IMR-90 (cell line): Measurements from ENCODE around the gene CRCP. TPM values are rescaled to one million over a fixed set of nuclear protein-coding genes. Genes with fewer than 3 reads are reported as not detected.

ENCODE experiments used
- ATAC-seq: fragments of 200-7000 bp; cut with Tn5 transposase; 2 replicates; pipeline ENCODE4 v1.9.1; 2020; ENCODE audit warnings: low read depth, mild to moderate bottlenecking, moderate library complexity
- BruUV-seq: library from RNA; stranded (reverse); fragments of 400-500 nt; replicated peaks from 2 replicates; lab custom pipeline; 2021; lab: Mats Ljungman, UMichigan
- CTCF ChIA-PET: fragments of 300-600 bp; formaldehyde crosslinking; extraction: SDS; loops from one replicate; lab custom pipeline; 2021; ENCODE audit warnings: antibody characterized with exemption; lab: Yijun Ruan, JAX
- POLR2A ChIA-PET: fragments of 300-600 bp; sonication (Branson Sonifier 250); formaldehyde crosslinking; loops from one replicate; lab custom pipeline; 2022; ENCODE audit warnings: antibody characterized with exemption; ENCODE audit not compliant: unreplicated experiment; lab: Charles Lee
- DNase-seq: peaks from one replicate; pipeline ENCODE4 v3.0.0; 2013
- H2AFZ ChIP-seq: replicated peaks from 2 replicates; pipeline ENCODE3; 2013; ENCODE audit warnings: low read length, mild to moderate bottlenecking; ENCODE audit not compliant: poor library complexity
- H2AK5ac ChIP-seq: 2 replicates; pipeline ENCODE4 v1.6.1; 2013; ENCODE audit warnings: low read depth, low read length, inconsistent platforms
- H2AK9ac ChIP-seq: replicated peaks from 2 replicates; pipeline ENCODE3; 2013; ENCODE audit warnings: mild to moderate bottlenecking, low read depth, low read length, moderate library complexity; ENCODE audit not compliant: poor library complexity
- H2BK120ac ChIP-seq: 2 replicates; pipeline ENCODE4 v1.6.1; 2013; ENCODE audit warnings: low read depth, low read length, inconsistent platforms
- H2BK15ac ChIP-seq: 3 replicates; pipeline ENCODE4 v1.6.1; 2013; ENCODE audit warnings: low read depth, low read length, inconsistent platforms
- H2BK20ac ChIP-seq: 2 replicates; pipeline ENCODE4 v1.6.1; 2013; ENCODE audit warnings: low read depth, mild to moderate bottlenecking, inconsistent platforms, low read length, moderate library complexity
- H2BK5ac ChIP-seq: 2 replicates; pipeline ENCODE4 v1.6.1; 2013; ENCODE audit warnings: mild to moderate bottlenecking, low read depth, low read length, inconsistent platforms; ENCODE audit not compliant: poor library complexity, severe bottlenecking
- H3K14ac ChIP-seq: replicated peaks from 2 replicates; pipeline ENCODE4 v1.6.1; 2013; ENCODE audit warnings: low read depth, low read length, inconsistent platforms
- H3K18ac ChIP-seq: 2 replicates; pipeline ENCODE4 v1.6.1; 2013; ENCODE audit warnings: low read depth, low read length, control low read depth
- H3K23ac ChIP-seq: 2 replicates; pipeline ENCODE4 v1.6.1; 2013; ENCODE audit warnings: low read depth, low read length, inconsistent platforms
- H3K27ac ChIP-seq: 2 replicates; pipeline ENCODE4 v1.5.1; 2013; ENCODE audit warnings: mild to moderate bottlenecking, control low read depth, low read length; ENCODE audit not compliant: insufficient read depth
- H3K27me3 ChIP-seq: 2 replicates; pipeline ENCODE4 v1.6.1; 2013; ENCODE audit warnings: low read length; ENCODE audit not compliant: control insufficient read depth, insufficient read depth
- H3K36me3 ChIP-seq: 2 replicates; pipeline ENCODE4 v1.6.1; 2013; ENCODE audit warnings: low read length, mixed read lengths; ENCODE audit not compliant: control insufficient read depth, insufficient read depth
- H3K4ac ChIP-seq: 2 replicates; pipeline ENCODE4 v1.6.1; 2013; ENCODE audit warnings: low read depth, low read length, inconsistent platforms
- H3K4me1 ChIP-seq: 2 replicates; pipeline ENCODE4 v1.6.1; 2013; ENCODE audit warnings: low read length, mixed read lengths; ENCODE audit not compliant: control insufficient read depth, insufficient read depth
- H3K4me2 ChIP-seq: 2 replicates; pipeline ENCODE4 v1.6.1; 2013; ENCODE audit warnings: low read depth, mild to moderate bottlenecking, control low read depth, low read length, moderate library complexity
- H3K4me3 ChIP-seq: 2 replicates; pipeline ENCODE4 v1.5.1; 2013; ENCODE audit warnings: low read depth, mild to moderate bottlenecking, control low read depth, low read length, moderate library complexity; ENCODE audit not compliant: insufficient read depth
- H3K56ac ChIP-seq: 2 replicates; pipeline ENCODE4 v1.6.1; 2013; ENCODE audit warnings: low read length, inconsistent platforms; ENCODE audit not compliant: insufficient read depth; ENCODE audit errors: extremely low read depth
- H3K79me1 ChIP-seq, 2 experiments: 2 replicates each; pipeline ENCODE4 v1.6.1; 2013; ENCODE audit warnings: low read length in 2 of 2, inconsistent platforms in 1 of 2, low read depth in 1 of 2
- H3K9ac ChIP-seq: 2 replicates; pipeline ENCODE4 v1.6.1; 2013; ENCODE audit warnings: low read depth, low read length, control low read depth
- H3K9me1 ChIP-seq: 2 replicates; pipeline ENCODE4 v1.6.1; 2013; ENCODE audit warnings: low read length, inconsistent platforms; ENCODE audit not compliant: insufficient read depth
- H3K9me3 ChIP-seq: 2 replicates; pipeline ENCODE4 v1.6.1; 2013; ENCODE audit warnings: low read length; ENCODE audit not compliant: control insufficient read depth, insufficient read depth
- H4K20me1 ChIP-seq: 2 replicates; pipeline ENCODE4 v1.6.1; 2013; ENCODE audit warnings: low read length, inconsistent platforms; ENCODE audit not compliant: insufficient read depth
- H4K5ac ChIP-seq: 2 replicates; pipeline ENCODE4 v1.6.1; 2013; ENCODE audit warnings: mild to moderate bottlenecking, low read depth, low read length, control low read depth
- H4K8ac ChIP-seq, 2 experiments: 2 replicates each; pipeline ENCODE4 v1.6.1; 2013; ENCODE audit warnings: low read depth in 2 of 2, low read length in 2 of 2, control low read depth in 1 of 2, inconsistent platforms in 1 of 2
- H4K91ac ChIP-seq: 2 replicates; pipeline ENCODE4 v1.6.1; 2013; ENCODE audit warnings: low read depth, low read length, inconsistent platforms; ENCODE audit not compliant: insufficient read depth
- BHLHE40 ChIP-seq: fragments of 150-350 bp; IDR thresholded peaks from 2 replicates; pipeline ENCODE4 v1.6.1; 2016; ENCODE audit warnings: mild to moderate bottlenecking, low read depth, low read length
- CEBPB ChIP-seq: IDR thresholded peaks from 2 replicates; pipeline ENCODE4 v1.6.1; 2012; ENCODE audit warnings: low read depth, low read length, improper control_type of control experiment
- CHD1 ChIP-seq: IDR thresholded peaks from 2 replicates; pipeline ENCODE4 v1.6.1; 2012; ENCODE audit warnings: low read depth, low read length, improper control_type of control experiment
- CTCF ChIP-seq: conservative IDR thresholded peaks from 2 replicates; pipeline ENCODE4 v1.5.1; 2012; ENCODE audit warnings: mild to moderate bottlenecking, low read depth, low read length, improper control_type of control experiment
- ELK1 ChIP-seq: fragments of 150-350 bp; IDR thresholded peaks from 2 replicates; pipeline ENCODE4 v1.6.1; 2016; ENCODE audit warnings: low read depth, mild to moderate bottlenecking, low read length, moderate library complexity, borderline replicate concordance
- FOS ChIP-seq: fragments of 150-350 bp; IDR thresholded peaks from 2 replicates; pipeline ENCODE4 v1.6.1; 2016; ENCODE audit warnings: low read depth, low read length
- MAFK ChIP-seq: IDR thresholded peaks from 2 replicates; pipeline ENCODE4 v1.6.1; 2012; ENCODE audit warnings: low read depth, low read length, improper control_type of control experiment
- MXI1 ChIP-seq: IDR thresholded peaks from 2 replicates; pipeline ENCODE4 v1.6.1; 2012; ENCODE audit warnings: low read depth, mild to moderate bottlenecking, low read length, moderate library complexity, borderline replicate concordance
- RCOR1 ChIP-seq: IDR thresholded peaks from 2 replicates; pipeline ENCODE4 v1.6.1; 2012; ENCODE audit warnings: mild to moderate bottlenecking, low read length, improper control_type of control experiment; ENCODE audit not compliant: insufficient replicate concordance
- WGBS, 2 experiments: methylation state at CpG; one replicate each; pipeline versions ENCODE4 v1.1.5 to v1.1.7; 2013; ENCODE audit warnings: missing lambda C conversion rate in 2 of 2; ENCODE audit not compliant: insufficient read length in 1 of 2; ENCODE audit errors: extremely low coverage in 2 of 2; 5-methylcytosine and 5-hydroxymethylcytosine counted together
- dilution Hi-C: fragments of 300-500 bp; cut with HindIII; formaldehyde crosslinking; loops from one replicate; pipeline ENCODE4 v1.14.3; 2018; ENCODE audit warnings: low sequenced_read_pairs; ENCODE audit not compliant: unreplicated experiment
- in situ Hi-C: fragments of 300-500 bp; cut with MboI; formaldehyde crosslinking; loops from 3 replicates; pipeline ENCODE4 v1.14.3; 2019; ENCODE audit warnings: low sequenced_read_pairs, inconsistent platforms, mixed read lengths
- intact Hi-C: fragments of 100-400 bp; cut with micrococcal nuclease; formaldehyde crosslinking; loops from 2 replicates; pipeline ENCODE4 v1.10.0; 2022
- polyA plus RNA-seq, 3 experiments: library from polyadenylated mRNA; depleted of rRNA; stranded (reverse); fragments of >200 nt; gene quantifications; 2 replicates each; pipeline ENCODE4 v1.2.3, GENCODE V29; 2012; ENCODE audit warnings: low replicate concordance in 1 of 3
- total RNA-seq: library from RNA; depleted of rRNA; stranded (reverse); fragments of >200 nt; gene quantifications from 2 replicates; pipeline ENCODE4 v1.2.3, GENCODE V29; 2012

The CRCP gene
- total and polyA plus RNA-seq, 2 of the 4 experiments (the other 2 are of a cell fraction): 22.9 to 37.5 TPM

GRCh38 chr7:66183700-66184099 is 69.1 kb downstream of the CRCP start:
- Histone ChIP-seq H3K9ac (no peak overlapping the region), H3K27ac (peak overlapping the region; percentile 42; the same call in 1 of the 2 replicates), H4K91ac (no peak overlapping the region), H2BK20ac (no peak overlapping the region), H2BK120ac (0 out of 2 replicates have a peak overlapping the region, but pooled peaks have one; percentile 51), H2AFZ (peak overlapping the region; percentile 40), H2BK15ac (0 out of 3 replicates have a peak overlapping the region, but pooled peaks have one; percentile 17), H3K4me2 (no peak overlapping the region), H2AK5ac (peak overlapping the region; percentile 73; the same call in 1 of the 2 replicates), H3K56ac (no peak overlapping the region), H3K23ac (no peak overlapping the region), H3K9me3 (peaks cover 2% of the 10 kb centered on the region; the same call in 1 of the 2 replicates), H4K20me1 (no peaks in the 10 kb centered on the region), H2BK5ac (peak overlapping the region; percentile 56), H3K4me3 (no peak overlapping the region), H3K36me3 (no peaks in the 10 kb centered on the region), H3K4me1 (peaks cover 11% of the 10 kb centered on the region), H3K9me1 (no peaks in the 10 kb centered on the region), H3K27me3 (no peaks in the 10 kb centered on the region), H3K79me1 (no peaks in the 10 kb centered on the region), H4K8ac (peak overlapping the region in 1 of 2 experiments; percentile 39; a peak in 1 of 4 replicates), H4K5ac (0 out of 2 replicates have a peak overlapping the region, but pooled peaks have one; percentile 32), H3K4ac (no peak overlapping the region), H3K18ac (no peak overlapping the region; the same call in 1 of the 2 replicates), H2AK9ac (no peak overlapping the region), H3K14ac (no peak overlapping the region)
- CTCF ChIA-PET: interaction anchor here (0.6 to 0.7 kb wide), 2 partner anchors 43 to 1631 kb away, joined by 3 to 8 read pairs; no protein-coding TSS in a partner anchor
- POLR2A ChIA-PET: no interaction called here
- intact Hi-C loops (no loop called here), in situ Hi-C loops (no loop called here), dilution Hi-C loops (no loop called here)
- TF ChIP-seq CTCF: no peak
- peak; percentile 53 for TF ChIP-seq RCOR1
- TF ChIP-seq ELK1: no peak
- 0 out of 2 replicates have a peak, but pooled peaks have one; percentile 10 for TF ChIP-seq BHLHE40
- TF ChIP-seq MXI1: no peak
- TF ChIP-seq FOS: peak; percentile 68; the same call in 1 of the 2 replicates
- peak; percentile 15; the same call in 1 of the 2 replicates for TF ChIP-seq CEBPB
- TF ChIP-seq CHD1: no peak
- TF ChIP-seq MAFK: no peak
- DNase-seq (peak; percentile 96), ATAC-seq (peak; percentile 92)
- no CpG with 5 or more reads among the region's 2 CpGs for WGBS, 2 experiments
- BruUV-seq: no TSS peak
